ENCODE data around the gene CHRNE.

GRCh38 chr17:4938688-4939545, 36.0 kb upstream of the CHRNE start:
- TF ChIP-seq CTCF (IDR thresholded peaks at IDR 0.05) = no peak
- TF ChIP-seq POLR2A (IDR thresholded peaks at IDR 0.05) = no peak

All from body of pancreas (tissue), 4 donors.